SH-SY5Y (cell line): ENCODE measurements around the gene TRIAP1.

Experiments used
- GATA2 ChIP-seq: IDR thresholded peaks from 2 replicates; pipeline ENCODE4 v1.6.1; 2011; ENCODE audit warnings: mild to moderate bottlenecking, low read depth, low read length
- GATA3 ChIP-seq: IDR thresholded peaks from 2 replicates; pipeline ENCODE4 v1.6.1; 2011; ENCODE audit warnings: low read depth, mild to moderate bottlenecking, low read length, moderate library complexity

GRCh38 chr12:120489018-120489417 is 42.8 kb upstream of the TRIAP1 start:
- no peak for TF ChIP-seq GATA2
- TF ChIP-seq GATA3, result no peak
